ENCODE data around the gene CHST11.

The CHST11 gene

GRCh38 chr12:104747955-104748354 is 291.2 kb downstream of the CHST11 start:
- no peak for DNase-seq

DNA sequence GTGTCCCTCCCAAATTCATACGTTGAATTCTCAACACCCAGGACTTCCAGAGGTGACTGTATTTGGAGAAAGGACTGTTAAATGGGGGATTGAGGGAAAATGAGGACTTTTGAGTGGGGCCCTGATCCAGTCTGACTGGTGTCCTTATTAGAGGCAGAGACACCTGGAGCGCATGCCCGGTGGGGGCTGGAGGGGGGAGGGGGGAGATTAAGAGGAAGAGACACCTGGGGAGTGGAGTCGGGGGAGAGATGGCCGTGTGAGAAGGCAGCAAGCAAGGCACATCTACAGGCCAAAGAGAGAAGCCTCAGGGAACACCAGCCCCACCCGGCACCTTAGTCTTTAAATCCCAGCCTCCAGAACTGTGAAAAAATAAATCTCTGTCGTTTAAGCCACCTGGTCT is 291.6 kb downstream of the CHST11 start:
- DNase-seq, result no peak

DNA sequence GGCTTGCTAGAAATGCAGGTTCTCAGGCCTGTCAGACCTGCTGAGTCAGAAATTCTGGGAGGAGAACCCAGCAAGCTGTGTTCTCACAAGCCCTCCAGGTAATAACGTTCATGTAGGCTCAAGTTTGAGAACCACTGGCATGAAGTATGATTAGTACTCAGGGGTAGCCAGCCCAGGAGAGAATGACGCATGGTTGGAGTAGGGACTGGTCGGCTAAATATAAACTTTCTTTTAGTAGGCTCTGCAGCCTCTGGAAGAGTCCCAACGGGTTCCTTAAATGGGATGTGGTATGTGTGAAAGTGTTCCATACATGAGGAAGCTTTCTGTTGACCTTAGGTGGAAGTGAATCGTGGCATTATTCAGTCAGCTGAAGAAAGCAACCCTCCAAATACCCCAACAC is 292.0 kb downstream of the CHST11 start:
- no peak for DNase-seq

DNA sequence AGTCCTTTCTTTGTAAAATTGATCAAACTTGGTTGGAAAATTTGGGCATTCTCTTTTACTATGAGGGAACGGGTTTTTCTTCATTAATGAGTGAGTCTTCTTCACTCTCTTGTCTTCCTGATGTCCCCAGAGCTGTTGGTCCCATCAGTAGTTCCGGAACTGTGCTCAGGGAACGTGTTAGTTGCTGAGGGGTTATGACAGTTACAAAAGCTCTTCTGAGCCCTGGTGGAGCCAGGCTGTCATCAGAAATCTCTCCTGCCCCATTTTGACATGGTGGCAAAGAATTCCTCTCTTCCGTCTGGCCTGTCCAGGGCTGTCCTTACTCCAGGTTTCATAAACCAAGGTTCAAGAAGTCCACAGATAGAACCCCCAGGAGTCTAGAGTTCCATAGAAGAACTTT is 292.8 kb downstream of the CHST11 start:
- DNase-seq, result no peak

DNA sequence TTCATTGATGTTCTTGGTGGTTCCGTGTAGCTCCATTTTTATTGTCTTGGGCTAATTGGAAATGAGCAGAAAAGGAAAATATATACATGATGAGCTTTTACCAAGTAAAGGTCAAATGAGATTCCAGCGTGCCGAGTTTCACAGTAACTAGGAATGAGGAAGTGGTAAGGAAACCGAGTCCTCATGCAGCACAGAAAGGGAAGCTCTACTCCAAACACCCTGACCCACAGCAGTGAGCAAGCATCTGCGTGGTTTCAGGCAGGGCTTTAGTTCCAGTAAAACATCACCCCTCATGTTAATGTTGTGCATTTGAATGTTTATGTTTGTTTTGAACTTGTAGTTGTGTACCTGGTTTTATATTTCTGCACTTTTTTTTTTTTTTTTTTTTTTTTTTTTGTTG is 293.3 kb downstream of the CHST11 start:
- DNase-seq, result no peak

DNA sequence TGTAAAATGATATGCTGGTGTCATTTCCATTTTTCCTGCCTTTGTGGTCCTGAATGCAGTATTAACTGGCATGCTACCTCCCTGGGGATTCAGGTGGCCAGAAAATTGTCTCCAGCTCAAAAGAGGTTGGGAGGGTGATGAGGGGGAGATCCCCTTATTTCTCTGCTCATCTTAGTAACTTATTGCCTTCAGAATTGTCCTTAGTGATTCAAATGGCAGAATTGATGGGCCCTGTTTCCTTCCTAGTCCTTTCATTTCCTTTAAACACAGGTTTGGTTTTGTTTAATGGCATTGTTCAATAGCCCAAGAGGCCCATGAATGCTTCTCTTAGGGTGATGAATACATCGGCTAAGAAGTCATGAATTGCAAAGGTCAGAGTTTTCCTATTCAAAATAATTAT is 294.4 kb downstream of the CHST11 start:
- DNase-seq, result no peak

DNA sequence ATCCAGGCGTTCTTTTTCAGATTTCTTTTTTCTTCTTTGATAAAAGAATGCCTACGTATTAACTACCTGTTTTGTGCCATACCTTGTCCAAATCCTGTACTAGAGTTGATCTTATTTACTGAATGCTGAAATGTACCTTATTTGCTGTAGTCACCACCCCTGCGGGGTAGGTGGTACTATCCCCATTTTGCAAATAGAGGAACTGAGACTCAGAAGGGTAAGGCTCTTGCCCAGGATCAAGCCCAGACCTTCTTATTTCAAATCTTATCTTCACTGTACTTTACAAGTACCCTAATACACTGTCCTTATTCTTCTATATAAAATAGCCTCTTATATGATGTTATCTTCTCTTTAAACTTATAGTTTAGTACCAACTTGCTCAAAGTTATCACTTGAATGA is 294.8 kb downstream of the CHST11 start:
- DNase-seq, result no peak

DNA sequence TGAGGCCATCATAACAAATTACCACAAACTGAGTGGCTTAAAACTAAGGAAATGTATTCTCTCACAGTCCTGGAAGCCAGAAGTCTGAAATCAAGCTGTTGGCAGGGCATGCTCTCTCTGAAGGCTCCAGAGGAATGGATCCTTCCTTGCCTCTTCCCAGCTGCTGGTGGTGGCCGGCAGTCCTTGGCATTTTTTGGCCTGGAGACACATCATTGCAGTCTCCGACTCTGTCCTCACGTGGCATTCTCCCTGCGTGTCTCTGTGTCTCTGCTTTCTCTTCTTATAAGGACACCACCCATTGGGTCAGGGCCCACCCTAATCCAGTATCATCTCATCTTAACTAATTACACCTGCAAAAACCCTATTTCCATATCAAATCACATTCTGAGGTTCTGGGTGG is 295.3 kb downstream of the CHST11 start:
- no peak for DNase-seq

DNA sequence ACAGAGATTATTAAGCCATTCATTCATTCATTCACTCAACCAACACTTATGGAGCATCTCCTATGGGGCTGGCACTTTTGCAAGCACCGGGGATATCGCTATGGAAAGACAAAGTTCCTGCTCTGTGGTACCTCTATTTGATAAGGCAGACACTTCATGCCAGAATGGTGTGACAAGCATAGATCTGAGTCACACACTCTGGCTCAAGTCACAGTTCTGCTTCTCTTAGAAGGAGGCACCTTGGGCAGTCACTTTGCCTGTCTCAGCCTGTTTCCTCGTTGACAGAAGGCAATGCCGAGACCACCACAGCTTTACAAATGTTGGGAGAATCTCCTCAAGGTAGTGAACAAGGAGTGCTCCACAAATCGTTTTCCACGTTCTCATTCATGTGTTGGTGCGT is 296.1 kb downstream of the CHST11 start:
- no peak for DNase-seq

DNA sequence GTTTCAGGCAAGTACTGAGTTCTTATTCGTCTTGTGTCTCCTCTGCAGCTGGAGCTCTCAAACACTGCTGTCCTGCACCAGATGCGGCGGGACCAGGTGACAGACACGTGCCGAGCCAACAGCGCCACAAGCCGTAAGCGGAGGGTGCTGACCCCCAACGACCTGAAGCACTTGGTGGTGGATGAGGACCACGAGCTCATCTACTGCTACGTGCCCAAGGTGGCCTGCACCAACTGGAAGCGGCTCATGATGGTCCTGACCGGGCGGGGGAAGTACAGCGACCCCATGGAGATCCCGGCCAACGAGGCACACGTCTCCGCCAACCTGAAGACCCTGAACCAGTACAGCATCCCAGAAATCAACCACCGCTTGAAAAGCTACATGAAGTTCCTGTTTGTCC is 300.2 kb downstream of the CHST11 start:
- no peak for DNase-seq

DNA sequence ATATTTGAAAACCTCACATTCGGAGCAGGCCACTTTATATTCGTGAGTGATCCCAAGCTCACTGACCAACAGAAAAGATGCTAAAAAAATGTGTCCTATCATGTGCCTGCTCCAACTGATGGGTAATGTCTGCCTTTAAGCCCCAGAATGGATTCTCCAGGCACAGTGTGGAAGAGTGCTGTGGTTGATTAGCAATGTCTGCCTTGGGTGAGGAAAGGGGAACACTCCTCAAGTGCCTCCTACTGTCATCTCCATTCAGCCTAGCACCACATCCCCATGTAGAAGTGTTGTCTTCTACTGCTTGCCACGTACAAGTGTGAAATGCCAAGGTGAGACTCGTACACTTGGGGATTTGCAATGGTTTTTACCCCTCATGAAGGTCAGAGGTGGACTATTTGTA is 302.0 kb downstream of the CHST11 start:
- DNase-seq, result no peak

DNA sequence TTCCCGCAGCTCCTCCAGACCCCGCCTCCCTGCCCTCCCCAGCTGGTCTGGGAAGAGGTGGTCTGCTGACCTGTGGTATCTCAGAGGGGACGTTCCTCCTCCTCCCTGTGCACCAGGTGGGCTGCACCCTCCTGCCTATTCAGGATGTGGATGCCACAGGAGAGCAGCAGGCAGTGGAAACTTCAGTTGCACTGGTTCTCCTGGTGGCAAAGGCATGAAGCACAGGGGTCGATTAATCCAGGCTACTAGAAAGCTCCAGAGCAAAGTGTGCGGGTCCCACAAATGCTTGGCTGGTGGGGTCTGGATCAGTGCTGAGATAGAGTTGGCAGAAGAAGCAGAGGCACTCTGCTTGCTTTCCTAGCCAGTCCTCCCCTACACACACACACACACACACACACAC is 304.3 kb downstream of the CHST11 start:
- no peak for DNase-seq

DNA sequence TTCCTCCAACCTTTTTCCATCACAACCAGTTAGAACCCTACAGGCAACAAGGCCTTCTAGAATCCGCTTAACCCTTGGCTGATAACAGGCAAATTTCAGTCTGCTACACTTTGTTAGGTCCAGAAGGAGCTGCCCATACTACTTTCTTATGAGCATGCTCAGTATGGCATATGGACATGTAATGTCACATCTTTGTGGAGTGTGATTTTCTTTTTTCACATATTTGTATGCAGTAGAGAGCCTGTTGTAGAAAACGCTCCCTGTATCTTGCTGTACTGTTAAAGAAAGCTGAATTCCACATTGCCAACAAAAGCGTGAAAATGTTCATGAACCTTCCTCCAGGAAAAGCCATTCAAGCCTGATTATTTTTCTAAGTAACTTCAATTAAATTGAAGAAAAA is 304.9 kb downstream of the CHST11 start:
- no peak for DNase-seq

GRCh38 chr12:104763168-104763805 is 306.5 kb downstream of the CHST11 start:
- no peak for DNase-seq

- no peak for DNase-seq
Observed at GRCh38 chr12:104764225-104765091, 307.7 kb downstream of the CHST11 start.

- DNase-seq, result no peak
Observed at GRCh38 chr12:104767261-104767660, 310.5 kb downstream of the CHST11 start.

GRCh38 chr12:104768033-104768432 is 311.3 kb downstream of the CHST11 start:
- DNase-seq, result no peak

DNA sequence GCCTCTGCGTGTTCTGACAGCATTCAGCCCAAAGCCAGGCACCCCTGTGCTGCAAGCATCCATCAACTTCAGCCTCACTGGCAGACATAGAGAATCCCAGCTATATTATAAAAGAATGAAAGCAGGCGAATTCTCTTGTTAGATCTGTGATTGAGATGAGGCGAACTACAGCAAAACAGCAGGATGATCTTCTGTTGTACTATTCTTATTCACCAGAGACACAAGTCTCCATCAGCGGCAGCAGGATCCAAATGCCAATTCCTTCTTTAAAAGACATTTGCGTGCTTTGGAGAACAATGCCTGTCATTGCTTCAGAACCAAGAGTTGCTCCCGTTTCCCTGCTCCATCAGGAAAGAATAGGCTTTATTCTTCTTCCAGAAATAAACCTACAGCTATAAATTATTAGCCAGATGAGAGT is 312.4 kb downstream of the CHST11 start:
- no peak for DNase-seq

GRCh38 chr12:104772336-104772735 is 315.6 kb downstream of the CHST11 start:
- no peak for DNase-seq

DNA sequence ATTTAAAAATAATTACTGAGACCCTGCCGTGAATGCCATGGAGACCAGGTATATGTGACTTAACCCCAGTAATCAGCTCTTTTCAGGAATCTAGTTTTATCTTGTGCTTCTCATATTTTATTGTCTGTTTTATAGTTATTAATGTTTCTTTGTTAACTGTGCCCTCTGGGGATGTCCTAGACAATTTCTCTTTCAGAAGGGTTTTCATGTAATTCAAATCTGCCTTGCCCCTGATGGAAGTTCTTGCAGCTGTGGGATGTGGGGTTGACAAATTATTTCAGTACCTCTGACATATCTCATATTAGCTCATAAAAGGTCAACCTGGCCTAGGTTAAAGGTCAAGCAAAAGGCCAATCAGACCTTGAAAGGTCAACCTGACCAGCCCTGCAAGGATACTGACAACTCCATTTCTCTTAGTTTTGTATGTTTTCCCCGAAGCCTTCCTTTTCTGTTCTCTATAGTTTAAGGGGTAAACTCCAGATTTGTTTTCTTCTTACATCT is 319.0 kb downstream of the CHST11 start:
- no peak for DNase-seq

GRCh38 chr12:104779134-104779533 is 322.4 kb downstream of the CHST11 start:
- DNase-seq, result no peak

DNA sequence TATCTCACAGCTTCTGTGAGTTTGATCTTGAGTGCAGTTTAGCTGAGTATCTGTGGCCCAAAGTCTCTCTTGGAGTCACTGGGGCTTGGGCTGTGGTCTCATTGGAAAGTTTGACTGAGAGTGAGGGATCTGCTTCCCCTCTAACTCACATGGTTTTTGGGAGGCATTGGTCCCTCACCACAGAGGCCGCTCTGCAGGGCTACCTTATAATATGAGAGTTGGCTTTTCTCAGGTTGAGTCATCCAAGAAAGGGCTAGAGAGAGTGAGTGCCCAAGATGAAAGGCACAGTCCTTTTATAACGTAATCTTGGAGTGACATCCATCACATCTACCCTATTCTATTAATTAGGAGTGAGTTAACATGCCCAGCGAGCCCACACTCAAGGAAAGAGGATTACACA is 325.5 kb downstream of the CHST11 start:
- DNase-seq, result no peak

- no peak for DNase-seq
Observed at GRCh38 chr12:104784592-104784991, 327.8 kb downstream of the CHST11 start.

GRCh38 chr12:104785886-104786285 is 329.1 kb downstream of the CHST11 start:
- DNase-seq, result no peak

Measured in activated T-cell treated with anti-CD3 and anti-CD28 coated beads, Interleukin-2, amount 50 U/mL, for 48 hours (primary cell).